ENCODE data around the gene PHAF1.

DNA sequence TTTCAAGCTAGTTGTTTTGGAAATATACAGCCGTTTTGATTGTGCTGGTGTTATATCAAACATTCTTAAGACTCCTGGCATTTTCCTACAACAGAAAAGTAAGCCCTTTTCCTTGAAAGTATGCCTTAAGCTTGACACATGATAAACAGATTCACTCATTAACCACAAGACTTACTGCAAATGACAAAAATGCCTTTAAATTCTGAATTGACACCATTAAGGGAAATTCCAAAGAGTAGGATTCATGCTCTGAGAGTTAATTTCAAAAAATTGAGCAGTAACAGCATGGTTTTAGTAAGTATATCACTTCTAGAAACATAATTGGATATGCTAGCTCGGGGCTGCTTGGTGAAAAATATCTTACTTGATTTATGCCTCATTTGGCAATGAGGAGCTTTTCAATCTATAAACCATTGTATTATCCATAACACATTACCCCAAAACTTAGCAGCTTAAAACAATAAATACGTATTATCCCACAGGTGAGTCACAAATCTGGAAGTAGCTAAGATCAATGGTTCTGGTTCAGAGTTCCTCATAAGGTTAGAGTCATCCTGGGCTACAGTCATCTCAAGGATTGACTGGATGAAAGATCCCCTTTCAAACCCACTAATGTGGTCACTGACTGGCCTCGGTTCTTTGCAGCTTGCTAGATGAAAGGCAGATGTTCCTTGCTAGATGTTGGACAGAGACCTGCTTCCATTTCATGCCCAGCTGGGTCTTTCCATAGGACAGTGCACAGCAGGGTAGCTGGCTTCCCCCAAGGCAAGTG, 8.2 kb upstream of the PHAF1 start:
- TF ChIP-seq, protein P1, sequence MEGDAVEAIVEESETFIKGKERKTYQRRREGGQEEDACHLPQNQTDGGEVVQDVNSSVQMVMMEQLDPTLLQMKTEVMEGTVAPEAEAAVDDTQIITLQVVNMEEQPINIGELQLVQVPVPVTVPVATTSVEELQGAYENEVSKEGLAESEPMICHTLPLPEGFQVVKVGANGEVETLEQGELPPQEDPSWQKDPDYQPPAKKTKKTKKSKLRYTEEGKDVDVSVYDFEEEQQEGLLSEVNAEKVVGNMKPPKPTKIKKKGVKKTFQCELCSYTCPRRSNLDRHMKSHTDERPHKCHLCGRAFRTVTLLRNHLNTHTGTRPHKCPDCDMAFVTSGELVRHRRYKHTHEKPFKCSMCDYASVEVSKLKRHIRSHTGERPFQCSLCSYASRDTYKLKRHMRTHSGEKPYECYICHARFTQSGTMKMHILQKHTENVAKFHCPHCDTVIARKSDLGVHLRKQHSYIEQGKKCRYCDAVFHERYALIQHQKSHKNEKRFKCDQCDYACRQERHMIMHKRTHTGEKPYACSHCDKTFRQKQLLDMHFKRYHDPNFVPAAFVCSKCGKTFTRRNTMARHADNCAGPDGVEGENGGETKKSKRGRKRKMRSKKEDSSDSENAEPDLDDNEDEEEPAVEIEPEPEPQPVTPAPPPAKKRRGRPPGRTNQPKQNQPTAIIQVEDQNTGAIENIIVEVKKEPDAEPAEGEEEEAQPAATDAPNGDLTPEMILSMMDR (IDR thresholded peaks at IDR 0.05; ENCODE audit: insufficient read depth, low read length): no peak
- TF ChIP-seq, protein P2, sequence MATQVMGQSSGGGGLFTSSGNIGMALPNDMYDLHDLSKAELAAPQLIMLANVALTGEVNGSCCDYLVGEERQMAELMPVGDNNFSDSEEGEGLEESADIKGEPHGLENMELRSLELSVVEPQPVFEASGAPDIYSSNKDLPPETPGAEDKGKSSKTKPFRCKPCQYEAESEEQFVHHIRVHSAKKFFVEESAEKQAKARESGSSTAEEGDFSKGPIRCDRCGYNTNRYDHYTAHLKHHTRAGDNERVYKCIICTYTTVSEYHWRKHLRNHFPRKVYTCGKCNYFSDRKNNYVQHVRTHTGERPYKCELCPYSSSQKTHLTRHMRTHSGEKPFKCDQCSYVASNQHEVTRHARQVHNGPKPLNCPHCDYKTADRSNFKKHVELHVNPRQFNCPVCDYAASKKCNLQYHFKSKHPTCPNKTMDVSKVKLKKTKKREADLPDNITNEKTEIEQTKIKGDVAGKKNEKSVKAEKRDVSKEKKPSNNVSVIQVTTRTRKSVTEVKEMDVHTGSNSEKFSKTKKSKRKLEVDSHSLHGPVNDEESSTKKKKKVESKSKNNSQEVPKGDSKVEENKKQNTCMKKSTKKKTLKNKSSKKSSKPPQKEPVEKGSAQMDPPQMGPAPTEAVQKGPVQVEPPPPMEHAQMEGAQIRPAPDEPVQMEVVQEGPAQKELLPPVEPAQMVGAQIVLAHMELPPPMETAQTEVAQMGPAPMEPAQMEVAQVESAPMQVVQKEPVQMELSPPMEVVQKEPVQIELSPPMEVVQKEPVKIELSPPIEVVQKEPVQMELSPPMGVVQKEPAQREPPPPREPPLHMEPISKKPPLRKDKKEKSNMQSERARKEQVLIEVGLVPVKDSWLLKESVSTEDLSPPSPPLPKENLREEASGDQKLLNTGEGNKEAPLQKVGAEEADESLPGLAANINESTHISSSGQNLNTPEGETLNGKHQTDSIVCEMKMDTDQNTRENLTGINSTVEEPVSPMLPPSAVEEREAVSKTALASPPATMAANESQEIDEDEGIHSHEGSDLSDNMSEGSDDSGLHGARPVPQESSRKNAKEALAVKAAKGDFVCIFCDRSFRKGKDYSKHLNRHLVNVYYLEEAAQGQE (IDR thresholded peaks at IDR 0.05; ENCODE audit: insufficient replicate concordance, low read depth): no peak
- no peak for TF ChIP-seq GABPA (IDR thresholded peaks at IDR 0.05; ENCODE audit: low read depth)

All from HL-60 (cell line).